ENCODE data around the gene C19orf81. TPM values are rescaled to one million over a fixed set of nuclear protein-coding genes. Genes with fewer than 3 reads are reported as not detected.

Gene C19orf81
- total and polyA plus RNA-seq, 2 of the 13 experiments (the other 11 are each of a cell fraction or from before 2014, with no cell fraction given): not detected

- peaks cover 1 to 22% of the 10 kb centered on the region in 2 experiments; a peak in 2 of 5 replicates for H3K27me3 ChIP-seq (ENCODE audit: control insufficient read depth in 1 of 2, insufficient read depth in 2 of 2, low read length in 2 of 2)
- FAIRE-seq (no peak), DNase-seq (ENCODE audit: low spot score) (no peak), ATAC-seq (no peak)
- no TSS peak for BruUV-seq (replicated peaks)
- in situ Hi-C loops (cut with HindIII; ENCODE audit: extremely low pct_ligation_motif_present, low pct_unique_long_range_greater_than_20kb) (loop anchor here (10.0 kb wide), 1 partner anchor 183 kb away; no protein-coding TSS in a partner anchor), intact Hi-C loops (cut with micrococcal nuclease; ENCODE audit: unreplicated experiment) (no loop called here)
- H3K4me2 ChIP-seq (ENCODE audit: low read depth, low read length): no peak overlapping the region
- no peak overlapping the region for H2AFZ ChIP-seq (ENCODE audit: low read length)
- 9% methylated on average over 11 of the region's 11 CpGs for WGBS (ENCODE audit: low lambda C conversion rate)
- H3K36me3 ChIP-seq (replicated peaks in 1 of 2; ENCODE audit: control insufficient read depth in 1 of 2, insufficient read depth in 2 of 2, low read length in 2 of 2): no peaks in the 10 kb centered on the region
- H3K27ac ChIP-seq (ENCODE audit: extremely low read length, insufficient read depth, low read length): no peak overlapping the region
- CTCF ChIA-PET (ENCODE audit: low intra/inter-chr PET ratio, low total read pairs): no interaction called here
- no peaks in the 10 kb centered on the region for H4K20me1 ChIP-seq (ENCODE audit: insufficient read depth, low read length)
- POLR2A ChIA-PET: no interaction called here
- no peak overlapping the region for H3K9ac ChIP-seq (ENCODE audit: insufficient read depth, low read depth, low read length)
- H3K79me2 ChIP-seq (ENCODE audit: insufficient read depth, low read length): no peaks in the 10 kb centered on the region
- H3K4me1 ChIP-seq (ENCODE audit: insufficient read depth, low read length): no peaks in the 10 kb centered on the region
- no peak overlapping the region for H3K4me3 ChIP-seq (replicated peaks in 1 of 3; ENCODE audit: insufficient read depth in 1 of 3, low read depth in 2 of 3, low read length in 3 of 3)
- TF ChIP-seq ATF7 (IDR thresholded peaks at IDR 0.05): peak; percentile 58; the same call in 1 of the 2 replicates
- no peak for TF ChIP-seq ATF7 (CRISPR knock-in tag; IDR thresholded peaks at IDR 0.05)
- TF ChIP-seq ZNF17 (CRISPR knock-in tag; IDR thresholded peaks at IDR 0.05): no peak
- TF ChIP-seq CREB1 (IDR thresholded peaks at IDR 0.05): peak; percentile 95
- TF ChIP-seq CREB1 (CRISPR knock-in tag; IDR thresholded peaks at IDR 0.05): no peak
- no peaks in the 10 kb centered on the region for H3K9me3 ChIP-seq (ENCODE audit: low read length)
These were observed 47.7 kb upstream of the C19orf81 start for GRCh38 chr19:50601407-50602088.

GRCh38 chr19:50602089-50602422 is 47.2 kb upstream of the C19orf81 start:
- H2AFZ ChIP-seq (ENCODE audit: low read length): no peak overlapping the region
- CTCF ChIA-PET (ENCODE audit: low intra/inter-chr PET ratio, low total read pairs): no interaction called here
- H3K9ac ChIP-seq (ENCODE audit: insufficient read depth, low read depth, low read length): no peak overlapping the region
- intact Hi-C loops (cut with micrococcal nuclease; ENCODE audit: unreplicated experiment) (no loop called here), in situ Hi-C loops (cut with HindIII; ENCODE audit: extremely low pct_ligation_motif_present, low pct_unique_long_range_greater_than_20kb) (loop anchor here (10.0 kb wide), 1 partner anchor 183 kb away; no protein-coding TSS in a partner anchor)
- H3K27me3 ChIP-seq (ENCODE audit: control insufficient read depth in 1 of 2, insufficient read depth in 2 of 2, low read length in 2 of 2): peaks cover 1 to 22% of the 10 kb centered on the region in 2 experiments; a peak in 2 of 5 replicates
- no peaks in the 10 kb centered on the region for H4K20me1 ChIP-seq (ENCODE audit: insufficient read depth, low read length)
- no peak overlapping the region for H3K4me2 ChIP-seq (ENCODE audit: low read depth, low read length)
- no peak for ATAC-seq
- H3K79me2 ChIP-seq (ENCODE audit: insufficient read depth, low read length): no peaks in the 10 kb centered on the region
- H3K4me1 ChIP-seq (ENCODE audit: insufficient read depth, low read length): no peaks in the 10 kb centered on the region
- POLR2A ChIA-PET: no interaction called here
- TF ChIP-seq GATAD2A (CRISPR knock-in tag; IDR thresholded peaks at IDR 0.05): no peak
- TF ChIP-seq ZNF362 (CRISPR knock-in tag; IDR thresholded peaks at IDR 0.05; ENCODE audit: borderline replicate concordance): no peak
- H3K4me3 ChIP-seq (replicated peaks in 1 of 3; ENCODE audit: insufficient read depth in 1 of 3, low read depth in 2 of 3, low read length in 3 of 3): no peak overlapping the region
- BruUV-seq (replicated peaks): no TSS peak
- no peak for FAIRE-seq
- no peaks in the 10 kb centered on the region for H3K9me3 ChIP-seq (ENCODE audit: low read length)
- WGBS (ENCODE audit: low lambda C conversion rate): 27% methylated on average over 5 of the region's 5 CpGs
- H3K36me3 ChIP-seq (replicated peaks in 1 of 2; ENCODE audit: control insufficient read depth in 1 of 2, insufficient read depth in 2 of 2, low read length in 2 of 2): no peaks in the 10 kb centered on the region
- no peak for DNase-seq (ENCODE audit: low spot score)
- no peak overlapping the region for H3K27ac ChIP-seq (ENCODE audit: extremely low read length, insufficient read depth, low read length)

Data from HepG2 (cell line).